PC-3 (cell line): ENCODE data around the gene PSG3.
"Not testable (repeated sequence)": the region's sequence is repeated elsewhere in the genome, so short reads cannot be mapped to it uniquely, and the experiment has no call there.

Experiments
- EZH2 ChIP-seq: fragments of 300-600 bp; sonication (generic); IDR thresholded peaks from one replicate; pipeline ENCODE4 v1.6.1; 2017; ENCODE audit warnings: antibody characterized with exemption, mild to moderate bottlenecking, low read length; ENCODE audit not compliant: unreplicated experiment
- TF ChIP-seq, protein P1 (sequence below): fragments of 300-600 bp; sonication (generic); conservative IDR thresholded peaks from 2 replicates; pipeline ENCODE4 v1.5.1; 2017; ENCODE audit warnings: antibody characterized with exemption, low read depth, mild to moderate bottlenecking, low read length

- TF ChIP-seq, protein P1, sequence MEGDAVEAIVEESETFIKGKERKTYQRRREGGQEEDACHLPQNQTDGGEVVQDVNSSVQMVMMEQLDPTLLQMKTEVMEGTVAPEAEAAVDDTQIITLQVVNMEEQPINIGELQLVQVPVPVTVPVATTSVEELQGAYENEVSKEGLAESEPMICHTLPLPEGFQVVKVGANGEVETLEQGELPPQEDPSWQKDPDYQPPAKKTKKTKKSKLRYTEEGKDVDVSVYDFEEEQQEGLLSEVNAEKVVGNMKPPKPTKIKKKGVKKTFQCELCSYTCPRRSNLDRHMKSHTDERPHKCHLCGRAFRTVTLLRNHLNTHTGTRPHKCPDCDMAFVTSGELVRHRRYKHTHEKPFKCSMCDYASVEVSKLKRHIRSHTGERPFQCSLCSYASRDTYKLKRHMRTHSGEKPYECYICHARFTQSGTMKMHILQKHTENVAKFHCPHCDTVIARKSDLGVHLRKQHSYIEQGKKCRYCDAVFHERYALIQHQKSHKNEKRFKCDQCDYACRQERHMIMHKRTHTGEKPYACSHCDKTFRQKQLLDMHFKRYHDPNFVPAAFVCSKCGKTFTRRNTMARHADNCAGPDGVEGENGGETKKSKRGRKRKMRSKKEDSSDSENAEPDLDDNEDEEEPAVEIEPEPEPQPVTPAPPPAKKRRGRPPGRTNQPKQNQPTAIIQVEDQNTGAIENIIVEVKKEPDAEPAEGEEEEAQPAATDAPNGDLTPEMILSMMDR = peak; percentile 43; the same call in 1 of the 2 replicates
- TF ChIP-seq EZH2 = not testable (repeated sequence)
Observed at GRCh38 chr19:42758667-42759066, 18.4 kb upstream of the PSG3 start.
